A549 treated with dexamethasone at 1 μM for 4 hours (cell line): ENCODE measurements around the gene ANKRD27. TPM values are rescaled to one million over a fixed set of nuclear protein-coding genes. Genes with fewer than 3 reads are reported as not detected.

Source experiments
- total RNA-seq: library from RNA; stranded (reverse); fragments of 200-300 nt; extraction: Qiagen RNA extraction; gene quantifications from 5 replicates; pipeline ENCODE4 v1.2.3, GENCODE V29; 2022

The ANKRD27 gene
- 35.6 to 47.5 TPM (median 42.0 TPM) in 5 replicates for total RNA-seq

GRCh38 chr19:32674931-32675719 lies at the start of gene ANKRD27:
ANKRD27 (minus strand) TSS chr19:32675180; CDS start chr19:32659015, 16,165 bp downstream.

GRCh38 chr19:32719611-32720059 lies 44.7 kb upstream of the ANKRD27 start, which contains the start of gene TDRD12:
TDRD12 (plus strand) TSS chr19:32719767; CDS start chr19:32720073, 306 bp downstream.

GRCh38 chr19:32691291-32691951 lies 16.4 kb upstream of the ANKRD27 start, which contains the start of gene NUDT19:
NUDT19 (plus strand) TSS chr19:32691821; CDS start chr19:32691961, 140 bp downstream.

GRCh38 chr19:32675720-32676185 lies 773 bp upstream of the ANKRD27 start, which contains the start of gene RGS9BP:
RGS9BP (plus strand) TSS chr19:32675848; CDS start chr19:32676264, 416 bp downstream.

GRCh38 chr19:32580901-32581704 lies 93.9 kb downstream of the ANKRD27 start, which contains the start of gene PDCD5:
PDCD5 (plus strand) TSS chr19:32581190; CDS start chr19:32581262, 72 bp downstream.

Other genes starting within 250 kb of the ANKRD27 start
- 414 to 502 TPM (median 437 TPM) in 5 replicates for gene PDCD5, start 94.0 kb downstream of the ANKRD27 start, total RNA-seq
- 0.32 to 0.41 TPM (median 0.35 TPM) in 5 replicates for gene RGS9BP, start 668 bp upstream of the ANKRD27 start, total RNA-seq
- gene NUDT19, start 16.6 kb upstream of the ANKRD27 start, total RNA-seq = 30.2 to 42.6 TPM (median 38.2 TPM) in 5 replicates
- gene TDRD12, start 44.6 kb upstream of the ANKRD27 start, total RNA-seq = 0.09 to 0.59 TPM (median 0.16 TPM) in 5 replicates
- gene SLC7A9, start 194.6 kb upstream of the ANKRD27 start, total RNA-seq = 0.23 to 0.57 TPM (median 0.49 TPM) in 5 replicates